Measurements from ENCODE around the gene WDHD1.

The WDHD1 gene

DNA sequence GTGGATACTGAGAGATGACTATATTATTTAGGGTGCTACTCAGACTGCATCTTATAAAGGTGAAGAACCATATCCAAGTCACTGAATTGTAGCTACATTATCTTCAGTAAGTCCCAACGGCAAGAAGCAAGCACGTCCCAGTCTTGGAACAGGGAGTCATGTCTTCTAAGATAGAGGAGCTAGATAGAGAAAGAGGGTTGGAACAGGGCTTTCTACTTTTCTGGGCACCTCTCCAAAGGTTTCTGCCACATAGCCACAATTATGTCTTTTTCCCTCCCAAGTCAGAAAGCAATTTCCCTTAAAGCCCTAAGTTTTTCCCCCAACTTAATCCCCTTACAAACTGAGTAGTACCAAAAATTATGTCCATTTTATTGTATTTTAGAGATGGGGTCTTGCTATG lies 47.0 kb upstream of the WDHD1 start:
- H3K4me1 ChIP-seq (ENCODE audit: control insufficient read depth, low read length), result peaks cover 31% of the 10 kb centered on the region
- no peaks in the 10 kb centered on the region for H3K9me2 ChIP-seq (replicated peaks; ENCODE audit: control insufficient read depth, low read length)
- no peaks in the 10 kb centered on the region for H3K36me3 ChIP-seq (ENCODE audit: control insufficient read depth, low read length)
- H3K79me2 ChIP-seq (ENCODE audit: control insufficient read depth, low read length), result no peaks in the 10 kb centered on the region
- H3K27me3 ChIP-seq (ENCODE audit: control insufficient read depth, low read length), result no peaks in the 10 kb centered on the region
- no peak for TF ChIP-seq EZH2phosphoT487 (IDR thresholded peaks at IDR 0.05; ENCODE audit: borderline replicate concordance, low read length)
- TF ChIP-seq, protein P1, sequence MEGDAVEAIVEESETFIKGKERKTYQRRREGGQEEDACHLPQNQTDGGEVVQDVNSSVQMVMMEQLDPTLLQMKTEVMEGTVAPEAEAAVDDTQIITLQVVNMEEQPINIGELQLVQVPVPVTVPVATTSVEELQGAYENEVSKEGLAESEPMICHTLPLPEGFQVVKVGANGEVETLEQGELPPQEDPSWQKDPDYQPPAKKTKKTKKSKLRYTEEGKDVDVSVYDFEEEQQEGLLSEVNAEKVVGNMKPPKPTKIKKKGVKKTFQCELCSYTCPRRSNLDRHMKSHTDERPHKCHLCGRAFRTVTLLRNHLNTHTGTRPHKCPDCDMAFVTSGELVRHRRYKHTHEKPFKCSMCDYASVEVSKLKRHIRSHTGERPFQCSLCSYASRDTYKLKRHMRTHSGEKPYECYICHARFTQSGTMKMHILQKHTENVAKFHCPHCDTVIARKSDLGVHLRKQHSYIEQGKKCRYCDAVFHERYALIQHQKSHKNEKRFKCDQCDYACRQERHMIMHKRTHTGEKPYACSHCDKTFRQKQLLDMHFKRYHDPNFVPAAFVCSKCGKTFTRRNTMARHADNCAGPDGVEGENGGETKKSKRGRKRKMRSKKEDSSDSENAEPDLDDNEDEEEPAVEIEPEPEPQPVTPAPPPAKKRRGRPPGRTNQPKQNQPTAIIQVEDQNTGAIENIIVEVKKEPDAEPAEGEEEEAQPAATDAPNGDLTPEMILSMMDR (IDR thresholded peaks at IDR 0.05; ENCODE audit: low read depth, low read length, poor library complexity, severe bottlenecking), result no peak
- H3K4me3 ChIP-seq (ENCODE audit: low read length), result no peak overlapping the region
- no peaks in the 10 kb centered on the region for H3K9me3 ChIP-seq (ENCODE audit: control insufficient read depth, insufficient read depth, low read length)
- no peak overlapping the region for H3K27ac ChIP-seq (ENCODE audit: low read depth, low read length)
- peaks cover 17% of the 10 kb centered on the region for H3F3A ChIP-seq (ENCODE audit: control insufficient read depth, insufficient read depth)
- H4K20me1 ChIP-seq (ENCODE audit: control insufficient read depth, insufficient read depth, low read depth, low read length), result 0 out of 2 replicates have a peak, but pooled peaks cover 3% of the 10 kb centered on the region
- H3K4me2 ChIP-seq (ENCODE audit: low read length), result no peak overlapping the region

DNA sequence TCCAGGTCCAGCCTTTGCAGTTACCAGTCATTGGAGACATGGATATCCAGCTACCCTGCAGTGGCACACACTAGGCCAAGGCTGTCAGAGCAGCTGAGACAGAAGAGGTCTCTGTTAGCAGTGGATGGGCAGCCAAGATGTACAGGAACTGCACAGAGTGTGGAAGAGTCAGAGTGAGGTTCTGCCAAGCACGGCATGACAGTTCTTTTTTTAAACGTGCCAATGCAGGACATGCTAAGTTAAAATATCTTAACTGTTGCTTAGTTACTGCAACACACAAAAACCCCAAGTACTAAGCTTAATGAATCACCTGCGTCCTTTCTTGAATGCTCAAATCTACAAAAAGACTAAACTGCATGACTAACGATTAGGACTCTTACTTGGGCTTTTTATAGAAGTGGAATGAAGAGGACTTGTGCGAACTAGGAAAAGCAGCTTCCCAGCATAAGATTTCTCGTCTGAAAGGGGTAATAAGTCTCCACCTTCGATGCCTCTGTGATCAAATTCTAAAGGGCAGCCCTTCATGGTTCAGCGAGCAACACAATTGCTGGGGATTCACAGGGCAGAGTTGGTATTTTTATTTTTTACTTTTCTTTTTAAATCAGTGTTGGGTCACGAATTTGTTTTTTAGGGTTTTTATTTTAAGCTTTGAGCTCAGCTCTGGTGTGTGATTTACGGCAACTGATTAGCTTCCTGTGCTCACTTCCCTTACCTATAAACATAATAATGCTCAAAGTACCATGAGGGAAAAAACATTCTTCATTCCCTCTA lies 45.2 kb upstream of the WDHD1 start:
- TF ChIP-seq EZH2phosphoT487 (IDR thresholded peaks at IDR 0.05; ENCODE audit: borderline replicate concordance, low read length), result no peak
- TF ChIP-seq, protein P1 (IDR thresholded peaks at IDR 0.05; ENCODE audit: low read depth, low read length, poor library complexity, severe bottlenecking), result no peak
- no peaks in the 10 kb centered on the region for H3K27me3 ChIP-seq (ENCODE audit: control insufficient read depth, low read length)
- no peak overlapping the region for H3K27ac ChIP-seq (ENCODE audit: low read depth, low read length)
- peak overlapping the region; percentile 22 for H3K4me3 ChIP-seq (ENCODE audit: low read length)
- H3K4me1 ChIP-seq (ENCODE audit: control insufficient read depth, low read length), result peaks cover 31% of the 10 kb centered on the region
- no peaks in the 10 kb centered on the region for H3K79me2 ChIP-seq (ENCODE audit: control insufficient read depth, low read length)
- H3F3A ChIP-seq (ENCODE audit: control insufficient read depth, insufficient read depth), result peaks cover 28% of the 10 kb centered on the region
- peaks cover 3% of the 10 kb centered on the region; the same call in 1 of the 2 replicates for H3K36me3 ChIP-seq (ENCODE audit: control insufficient read depth, low read length)
- no peaks in the 10 kb centered on the region for H3K9me3 ChIP-seq (ENCODE audit: control insufficient read depth, insufficient read depth, low read length)
- H4K20me1 ChIP-seq (ENCODE audit: control insufficient read depth, insufficient read depth, low read depth, low read length), result 0 out of 2 replicates have a peak, but pooled peaks cover 3% of the 10 kb centered on the region
- no peaks in the 10 kb centered on the region for H3K9me2 ChIP-seq (replicated peaks; ENCODE audit: control insufficient read depth, low read length)
- H3K4me2 ChIP-seq (ENCODE audit: low read length), result peak overlapping the region; percentile 54

DNA sequence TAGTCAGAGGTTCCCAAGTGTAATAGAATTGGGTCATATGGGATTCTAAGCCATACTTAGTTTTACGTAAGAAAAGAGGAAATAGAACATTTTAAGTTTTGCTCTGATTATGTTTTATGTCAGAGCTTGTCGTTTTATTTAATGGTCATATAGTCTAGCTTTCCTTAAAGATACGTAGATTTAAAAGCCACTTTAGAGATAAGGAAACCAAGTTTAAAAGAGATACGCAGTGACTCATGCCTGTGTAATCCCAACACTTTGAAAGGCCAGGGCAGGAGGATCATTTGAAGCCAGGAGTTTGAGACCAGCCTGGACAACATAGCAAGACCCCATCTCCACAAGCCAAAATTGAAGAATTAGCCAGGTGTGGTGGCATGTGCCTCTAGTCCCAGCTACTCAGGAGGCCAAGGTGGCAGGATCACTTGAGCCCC lies 44.1 kb upstream of the WDHD1 start:
- Histone ChIP-seq H3K9me2 (replicated peaks; ENCODE audit: control insufficient read depth, low read length) (no peaks in the 10 kb centered on the region), H4K20me1 (ENCODE audit: control insufficient read depth, insufficient read depth, low read depth, low read length) (0 out of 2 replicates have a peak, but pooled peaks cover 3% of the 10 kb centered on the region), H3K27ac (ENCODE audit: low read depth, low read length) (no peak overlapping the region), H3K79me2 (ENCODE audit: control insufficient read depth, low read length) (no peaks in the 10 kb centered on the region), H3F3A (ENCODE audit: control insufficient read depth, insufficient read depth) (peaks cover 31% of the 10 kb centered on the region), H3K9me3 (ENCODE audit: control insufficient read depth, insufficient read depth, low read length) (no peaks in the 10 kb centered on the region), H3K4me3 (ENCODE audit: low read length) (no peak overlapping the region), H3K36me3 (ENCODE audit: control insufficient read depth, low read length) (peaks cover 10% of the 10 kb centered on the region), H3K4me1 (ENCODE audit: control insufficient read depth, low read length) (peaks cover 31% of the 10 kb centered on the region), H3K4me2 (ENCODE audit: low read length) (no peak overlapping the region), H3K27me3 (ENCODE audit: control insufficient read depth, low read length) (no peaks in the 10 kb centered on the region)
- no peak for TF ChIP-seq EZH2phosphoT487 (IDR thresholded peaks at IDR 0.05; ENCODE audit: borderline replicate concordance, low read length)
- TF ChIP-seq, protein P1 (IDR thresholded peaks at IDR 0.05; ENCODE audit: low read depth, low read length, poor library complexity, severe bottlenecking), result no peak

Measured in DOHH2 (cell line).